ENCODE data around the gene TGFBR3.

DNA sequence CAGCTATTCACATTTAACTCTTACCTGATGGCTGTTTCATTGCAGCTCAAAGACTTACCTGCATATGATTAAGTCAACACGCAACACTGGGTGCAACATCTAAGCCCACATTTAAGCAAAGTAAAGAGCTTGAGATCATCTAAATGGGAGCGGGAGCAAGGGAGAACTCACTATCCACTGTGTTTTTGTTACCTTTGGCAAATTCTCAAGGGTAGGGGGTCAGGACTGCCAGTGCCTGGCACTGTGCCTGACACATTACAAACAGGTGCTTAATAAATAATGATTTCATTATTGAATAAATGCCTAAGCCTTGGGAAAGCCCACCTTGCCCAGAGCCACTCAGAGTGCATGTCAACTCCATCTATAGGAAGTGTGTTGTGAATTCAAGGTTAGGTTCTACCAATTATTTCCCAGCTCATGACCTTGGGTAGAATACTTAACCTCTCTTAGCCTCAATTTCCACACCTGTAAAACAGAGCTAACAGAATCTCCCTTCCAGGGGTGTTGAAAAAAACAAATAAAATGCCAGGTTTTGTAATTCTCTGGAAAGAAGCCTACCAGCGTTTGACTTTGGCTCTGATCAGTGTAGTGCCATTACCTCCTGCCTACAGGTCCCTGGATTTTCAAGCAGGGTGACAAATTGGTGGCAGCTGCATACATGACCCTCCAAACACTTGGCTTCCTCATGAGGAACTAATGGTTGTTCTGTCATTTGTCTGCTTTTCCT is 109.7 kb downstream of the TGFBR3 start:
- TF ChIP-seq, protein P1, sequence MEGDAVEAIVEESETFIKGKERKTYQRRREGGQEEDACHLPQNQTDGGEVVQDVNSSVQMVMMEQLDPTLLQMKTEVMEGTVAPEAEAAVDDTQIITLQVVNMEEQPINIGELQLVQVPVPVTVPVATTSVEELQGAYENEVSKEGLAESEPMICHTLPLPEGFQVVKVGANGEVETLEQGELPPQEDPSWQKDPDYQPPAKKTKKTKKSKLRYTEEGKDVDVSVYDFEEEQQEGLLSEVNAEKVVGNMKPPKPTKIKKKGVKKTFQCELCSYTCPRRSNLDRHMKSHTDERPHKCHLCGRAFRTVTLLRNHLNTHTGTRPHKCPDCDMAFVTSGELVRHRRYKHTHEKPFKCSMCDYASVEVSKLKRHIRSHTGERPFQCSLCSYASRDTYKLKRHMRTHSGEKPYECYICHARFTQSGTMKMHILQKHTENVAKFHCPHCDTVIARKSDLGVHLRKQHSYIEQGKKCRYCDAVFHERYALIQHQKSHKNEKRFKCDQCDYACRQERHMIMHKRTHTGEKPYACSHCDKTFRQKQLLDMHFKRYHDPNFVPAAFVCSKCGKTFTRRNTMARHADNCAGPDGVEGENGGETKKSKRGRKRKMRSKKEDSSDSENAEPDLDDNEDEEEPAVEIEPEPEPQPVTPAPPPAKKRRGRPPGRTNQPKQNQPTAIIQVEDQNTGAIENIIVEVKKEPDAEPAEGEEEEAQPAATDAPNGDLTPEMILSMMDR (IDR thresholded peaks at IDR 0.05), result no peak
- TF ChIP-seq POLR2AphosphoS5 (IDR thresholded peaks at IDR 0.05; ENCODE audit: low read depth, low read length) (no peak), TCF7L2 (IDR thresholded peaks at IDR 0.05; ENCODE audit: low read depth, low read length) (no peak)
- TF ChIP-seq, protein P2, sequence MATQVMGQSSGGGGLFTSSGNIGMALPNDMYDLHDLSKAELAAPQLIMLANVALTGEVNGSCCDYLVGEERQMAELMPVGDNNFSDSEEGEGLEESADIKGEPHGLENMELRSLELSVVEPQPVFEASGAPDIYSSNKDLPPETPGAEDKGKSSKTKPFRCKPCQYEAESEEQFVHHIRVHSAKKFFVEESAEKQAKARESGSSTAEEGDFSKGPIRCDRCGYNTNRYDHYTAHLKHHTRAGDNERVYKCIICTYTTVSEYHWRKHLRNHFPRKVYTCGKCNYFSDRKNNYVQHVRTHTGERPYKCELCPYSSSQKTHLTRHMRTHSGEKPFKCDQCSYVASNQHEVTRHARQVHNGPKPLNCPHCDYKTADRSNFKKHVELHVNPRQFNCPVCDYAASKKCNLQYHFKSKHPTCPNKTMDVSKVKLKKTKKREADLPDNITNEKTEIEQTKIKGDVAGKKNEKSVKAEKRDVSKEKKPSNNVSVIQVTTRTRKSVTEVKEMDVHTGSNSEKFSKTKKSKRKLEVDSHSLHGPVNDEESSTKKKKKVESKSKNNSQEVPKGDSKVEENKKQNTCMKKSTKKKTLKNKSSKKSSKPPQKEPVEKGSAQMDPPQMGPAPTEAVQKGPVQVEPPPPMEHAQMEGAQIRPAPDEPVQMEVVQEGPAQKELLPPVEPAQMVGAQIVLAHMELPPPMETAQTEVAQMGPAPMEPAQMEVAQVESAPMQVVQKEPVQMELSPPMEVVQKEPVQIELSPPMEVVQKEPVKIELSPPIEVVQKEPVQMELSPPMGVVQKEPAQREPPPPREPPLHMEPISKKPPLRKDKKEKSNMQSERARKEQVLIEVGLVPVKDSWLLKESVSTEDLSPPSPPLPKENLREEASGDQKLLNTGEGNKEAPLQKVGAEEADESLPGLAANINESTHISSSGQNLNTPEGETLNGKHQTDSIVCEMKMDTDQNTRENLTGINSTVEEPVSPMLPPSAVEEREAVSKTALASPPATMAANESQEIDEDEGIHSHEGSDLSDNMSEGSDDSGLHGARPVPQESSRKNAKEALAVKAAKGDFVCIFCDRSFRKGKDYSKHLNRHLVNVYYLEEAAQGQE (IDR thresholded peaks at IDR 0.05; ENCODE audit: insufficient read depth in 1 of 2, low read depth in 2 of 2, low read length in 1 of 2), result no peak

Measured in Panc1 (cell line).